B cell (primary cell): ENCODE results near the gene PCGF3. TPM values are rescaled to one million over a fixed set of nuclear protein-coding genes. Genes with fewer than 3 reads are reported as not detected.

ENCODE experiments used
- ATAC-seq: fragments of 200-7000 bp; cut with Tn5 transposase; one replicate; pipeline ENCODE4 v1.10.0; 2021; ENCODE audit warnings: low read depth, mild to moderate bottlenecking, moderate number of reproducible peaks, moderate library complexity
- CTCF ChIA-PET: fragments of 350-600 bp; sonication (Branson Sonifier 250); formaldehyde crosslinking; loops from one replicate; lab custom pipeline; 2021; ENCODE audit warnings: antibody characterized with exemption, inconsistent platforms; lab: Charles Lee
- POLR2A ChIA-PET: fragments of 350-600 bp; sonication (Branson Sonifier 250); formaldehyde crosslinking; loops from one replicate; lab custom pipeline; 2021; ENCODE audit warnings: antibody characterized with exemption; lab: Charles Lee
- DNase-seq: peaks from one replicate; pipeline ENCODE4 v3.0.0; 2013
- H2AFZ ChIP-seq: 2 replicates; pipeline ENCODE4 v1.6.1; 2012; ENCODE audit warnings: mild to moderate bottlenecking, low read depth, low read length; ENCODE audit not compliant: insufficient read depth, poor library complexity, severe bottlenecking
- H3K27ac ChIP-seq, 2 donors: 1 replicate in 1 of 2; 2 replicates in 1 of 2; pipeline ENCODE4 v1.5.1; 2012 to 2013; ENCODE audit warnings: low read length in 2 of 2, mild to moderate bottlenecking in 2 of 2, moderate library complexity in 1 of 2
- H3K27me3 ChIP-seq, 4 experiments: fragments of 200-600 bp in 1 of 4; sonication (generic) in 1 of 4; replicated peaks in 1 of 4; 1 replicate in 2 of 4; 2 replicates in 2 of 4; pipeline versions ENCODE4 v1.6.1 to v1.7.0; 2013 to 2016; ENCODE audit warnings: low read length in 3 of 4, mild to moderate bottlenecking in 2 of 4, mixed read lengths in 1 of 4, moderate library complexity in 1 of 4; ENCODE audit not compliant: insufficient read depth in 4 of 4, control insufficient read depth in 3 of 4; ENCODE audit errors: control extremely low read depth in 1 of 4
- H3K36me3 ChIP-seq, 2 experiments: replicated peaks in 1 of 2; 1 replicate in 1 of 2; 2 replicates in 1 of 2; pipeline versions ENCODE4 v1.6.1 to v1.7.1; 2013; ENCODE audit warnings: low read length in 1 of 2; ENCODE audit not compliant: insufficient read depth in 2 of 2, control insufficient read depth in 1 of 2; ENCODE audit errors: control extremely low read depth in 1 of 2, extremely low read depth in 1 of 2
- H3K4me1 ChIP-seq, 2 donors: fragments of 200-600 bp in 1 of 2; sonication (generic) in 1 of 2; 1 replicate in 1 of 2; 2 replicates in 1 of 2; pipeline versions ENCODE4 v1.5.1 to v1.6.1; 2013 to 2017; ENCODE audit warnings: low read length in 2 of 2; ENCODE audit not compliant: control insufficient read depth in 2 of 2, insufficient read depth in 2 of 2
- H3K4me2 ChIP-seq: replicated peaks from 2 replicates; pipeline ENCODE3; 2012; ENCODE audit warnings: mild to moderate bottlenecking, low read depth, low read length; ENCODE audit not compliant: poor library complexity, severe bottlenecking
- H3K4me3 ChIP-seq, 5 experiments: fragments of 200-600 bp in 1 of 5; sonication (generic) in 1 of 5; 1 replicate in 3 of 5; 2 replicates in 2 of 5; pipeline versions ENCODE4 v1.5.1 to v1.7.0; 2011 to 2016; ENCODE audit warnings: low read length in 4 of 5, mild to moderate bottlenecking in 4 of 5, low read depth in 2 of 5, control low read depth in 1 of 5, moderate library complexity in 1 of 5; ENCODE audit not compliant: insufficient read depth in 1 of 5; ENCODE audit errors: control extremely low read depth in 1 of 5, extremely low read depth in 1 of 5
- H3K79me2 ChIP-seq: fragments of 200-600 bp; sonication (generic); one replicate; pipeline ENCODE4 v1.6.0; 2016; ENCODE audit warnings: low read length; ENCODE audit not compliant: control insufficient read depth, insufficient read depth
- H3K9ac ChIP-seq: fragments of 200-600 bp; sonication (generic); 2 replicates; pipeline ENCODE4 v1.6.1; 2017; ENCODE audit warnings: mild to moderate bottlenecking, low read length, moderate library complexity
- H3K9me3 ChIP-seq, 3 donors: one replicate each; pipeline versions ENCODE4 v1.6.1 to v1.7.1; 2013; ENCODE audit warnings: low read length in 2 of 3; ENCODE audit not compliant: control insufficient read depth in 2 of 3, insufficient read depth in 1 of 3; ENCODE audit errors: control extremely low read depth in 1 of 3
- H4K20me1 ChIP-seq: 2 replicates; pipeline ENCODE4 v1.6.0; 2012; ENCODE audit warnings: mild to moderate bottlenecking, low read length; ENCODE audit not compliant: insufficient read depth, control insufficient read depth, poor library complexity, severe bottlenecking
- H3K27ac Mint-ChIP-seq: one replicate; pipeline ENCODE4 v1.8.0; 2021; ENCODE audit warnings: mixed read lengths
- H3K27me3 Mint-ChIP-seq: one replicate; pipeline ENCODE4 v1.8.0; 2021; ENCODE audit warnings: mixed read lengths
- H3K4me1 Mint-ChIP-seq: one replicate; pipeline ENCODE4 v1.8.0; 2021; ENCODE audit warnings: mixed read lengths
- H3K4me3 Mint-ChIP-seq: one replicate; pipeline ENCODE4 v1.8.0; 2021; ENCODE audit warnings: mixed read lengths
- H3K9me3 Mint-ChIP-seq: one replicate; pipeline ENCODE4 v1.8.0; 2022; ENCODE audit warnings: mixed read lengths; ENCODE audit not compliant: insufficient read depth
- EZH2 ChIP-seq: IDR thresholded peaks from 2 replicates; pipeline ENCODE4 v1.6.1; 2012; ENCODE audit warnings: borderline replicate concordance, low read depth, mild to moderate bottlenecking, moderate library complexity, low read length; ENCODE audit not compliant: insufficient read depth, poor library complexity, severe bottlenecking
- WGBS: methylation state at CpG from one replicate; pipeline ENCODE4 v1.1.5; 2013; ENCODE audit warnings: missing lambda C conversion rate; ENCODE audit not compliant: insufficient coverage; 5-methylcytosine and 5-hydroxymethylcytosine counted together
- intact Hi-C: fragments of 100-400 bp; cut with micrococcal nuclease; formaldehyde crosslinking; loops from one replicate; pipeline ENCODE4 v1.10.0; 2022
- polyA plus RNA-seq: library from polyadenylated mRNA; depleted of rRNA; stranded (reverse); fragments of >200 nt; gene quantifications from 2 replicates; pipeline ENCODE4 v1.2.3, GENCODE V29; 2012
- total RNA-seq, 2 donors: library from RNA; stranded (reverse); fragments of 120-200 nt in 1 of 2; gene quantifications; 1 replicate in 1 of 2; 2 replicates in 1 of 2; pipeline versions ENCODE4 v1.2.3 to v1.2.4, GENCODE V29; 2013 to 2022
- TF ChIP-seq, protein P1 (sequence below): fragments of 200-600 bp; IDR thresholded peaks from one replicate; pipeline ENCODE4 v1.8.0; 2022; ENCODE audit warnings: antibody characterized with exemption, mild to moderate bottlenecking

The PCGF3 gene
- total and polyA plus RNA-seq, 2 donors (not counting 1 experiment from before 2014, with no cell fraction given): 65.7 to 90.3 TPM

- peak overlapping the region; percentile 85 for H3K4me3 Mint-ChIP-seq
- Histone ChIP-seq H3K27ac (no peak overlapping the region), H3K9me3 (peaks cover 0 to 4% (median 0%) of the 10 kb centered on the region in 3 donors), H3K79me2 (peaks cover 9% of the 10 kb centered on the region), H3K4me2 (peak overlapping the region; percentile 99), H3K36me3 (no peaks in the 10 kb centered on the region), H3K4me1 (peaks cover 9 to 17% of the 10 kb centered on the region in 2 donors), H3K4me3 (no peak overlapping the region), H2AFZ (no peak overlapping the region), H4K20me1 (no peaks in the 10 kb centered on the region), H3K27me3 (no peaks in the 10 kb centered on the region), H3K9ac (no peak overlapping the region)
- 97% methylated on average over 24 of the region's 24 CpGs for WGBS
- H3K27ac Mint-ChIP-seq: peak overlapping the region; percentile 84
- intact Hi-C loops: loop anchor here (5.0 kb wide), 1 partner anchor 327 kb away; the partner anchor contains the start of gene ZNF141
- no peaks in the 10 kb centered on the region for H3K9me3 Mint-ChIP-seq
- peaks cover 11% of the 10 kb centered on the region for H3K4me1 Mint-ChIP-seq
- TF ChIP-seq EZH2: no peak
- TF ChIP-seq, protein P1, sequence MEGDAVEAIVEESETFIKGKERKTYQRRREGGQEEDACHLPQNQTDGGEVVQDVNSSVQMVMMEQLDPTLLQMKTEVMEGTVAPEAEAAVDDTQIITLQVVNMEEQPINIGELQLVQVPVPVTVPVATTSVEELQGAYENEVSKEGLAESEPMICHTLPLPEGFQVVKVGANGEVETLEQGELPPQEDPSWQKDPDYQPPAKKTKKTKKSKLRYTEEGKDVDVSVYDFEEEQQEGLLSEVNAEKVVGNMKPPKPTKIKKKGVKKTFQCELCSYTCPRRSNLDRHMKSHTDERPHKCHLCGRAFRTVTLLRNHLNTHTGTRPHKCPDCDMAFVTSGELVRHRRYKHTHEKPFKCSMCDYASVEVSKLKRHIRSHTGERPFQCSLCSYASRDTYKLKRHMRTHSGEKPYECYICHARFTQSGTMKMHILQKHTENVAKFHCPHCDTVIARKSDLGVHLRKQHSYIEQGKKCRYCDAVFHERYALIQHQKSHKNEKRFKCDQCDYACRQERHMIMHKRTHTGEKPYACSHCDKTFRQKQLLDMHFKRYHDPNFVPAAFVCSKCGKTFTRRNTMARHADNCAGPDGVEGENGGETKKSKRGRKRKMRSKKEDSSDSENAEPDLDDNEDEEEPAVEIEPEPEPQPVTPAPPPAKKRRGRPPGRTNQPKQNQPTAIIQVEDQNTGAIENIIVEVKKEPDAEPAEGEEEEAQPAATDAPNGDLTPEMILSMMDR: no peak
- ChIA-PET CTCF (interaction anchor here (1.7 kb wide), 1 partner anchor 9 kb away, joined by 5 read pairs; the partner anchor contains the start of genes ATP5ME and MYL5), POLR2A (interaction anchor here (1.5 kb wide), 1 partner anchor 9 kb away, joined by 11 read pairs; the partner anchor contains the start of genes ATP5ME and MYL5)
- ATAC-seq: no peak
- no peaks in the 10 kb centered on the region for H3K27me3 Mint-ChIP-seq
- no peak for DNase-seq
These were observed 40.9 kb upstream of the PCGF3 start for GRCh38 chr4:664713-665231.

DNA sequence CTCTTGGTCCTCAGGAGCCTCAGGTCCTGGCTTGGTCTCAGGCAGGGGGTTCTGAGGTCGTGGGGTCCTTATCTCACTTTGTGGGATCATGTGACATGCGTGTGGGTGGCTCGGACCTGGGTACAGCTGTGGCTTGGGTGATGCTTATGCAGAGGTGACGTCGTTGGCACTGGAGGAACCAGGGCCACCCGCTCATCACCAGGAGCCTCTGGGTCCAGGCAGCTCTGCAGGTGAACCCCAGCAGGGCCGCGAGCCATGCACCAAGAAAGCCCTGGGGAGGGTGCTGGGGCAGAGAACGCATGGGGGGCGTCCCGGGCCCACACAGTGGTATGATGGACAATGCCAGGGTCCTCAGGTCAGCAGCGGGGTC is 40.3 kb upstream of the PCGF3 start:
- Histone ChIP-seq H4K20me1 (no peaks in the 10 kb centered on the region), H3K79me2 (peaks cover 9% of the 10 kb centered on the region), H3K27me3 (no peaks in the 10 kb centered on the region), H3K4me3 (no peak overlapping the region), H3K4me2 (peak overlapping the region; percentile 99), H3K9ac (no peak overlapping the region), H3K9me3 (peaks cover 0 to 2% (median 0%) of the 10 kb centered on the region in 3 donors), H3K36me3 (no peaks in the 10 kb centered on the region), H2AFZ (no peak overlapping the region), H3K27ac (no peak overlapping the region), H3K4me1 (peaks cover 9 to 17% of the 10 kb centered on the region in 2 donors)
- Mint-ChIP-seq H3K4me1 (peaks cover 11% of the 10 kb centered on the region), H3K27ac (no peak overlapping the region), H3K27me3 (no peaks in the 10 kb centered on the region), H3K4me3 (peak overlapping the region; percentile 37), H3K9me3 (no peaks in the 10 kb centered on the region)
- ChIA-PET CTCF (interaction anchor here (1.7 kb wide), 1 partner anchor 9 kb away, joined by 5 read pairs; the partner anchor contains the start of genes ATP5ME and MYL5), POLR2A (no interaction called here)
- 94% methylated on average over 12 of the region's 12 CpGs for WGBS
- intact Hi-C loops: no loop called here
- TF ChIP-seq, protein P1: no peak
- TF ChIP-seq EZH2: no peak
- no peak for ATAC-seq
- no peak for DNase-seq
